OCI-LY3 (cell line): ENCODE data around the gene TBCE.
"Not testable (repeated sequence)": the region's sequence is repeated elsewhere in the genome, so short reads cannot be mapped to it uniquely, and the experiment has no call there.

Experiments used
- H2AFZ ChIP-seq: fragments of 200-600, 300-600 bp; shearing (Covaris generic); 2 replicates; pipeline ENCODE4 v1.6.0; 2014; ENCODE audit warnings: antibody characterized with exemption, low read depth, low read length
- H3K27ac ChIP-seq: fragments of 200-600, 300-600 bp; sonication (generic); 2 replicates; pipeline ENCODE4 v1.5.1; 2014; ENCODE audit warnings: mild to moderate bottlenecking, low read length, moderate library complexity, mixed read lengths
- H3K27me3 ChIP-seq: fragments of 200-600, 300-600 bp; sonication (generic); 2 replicates; pipeline ENCODE4 v1.6.1; 2014; ENCODE audit warnings: low read depth, low read length, mixed read lengths
- H3K36me3 ChIP-seq: fragments of 200-600, 300-600 bp; sonication (generic); replicated peaks from 2 replicates; pipeline ENCODE3; 2014; ENCODE audit warnings: low read depth, low read length, mixed read lengths
- H3K4me1 ChIP-seq: fragments of 300-600, 200-600 bp; sonication (generic); 2 replicates; pipeline ENCODE4 v1.6.1; 2014; ENCODE audit warnings: low read length, mixed read lengths
- H3K4me2 ChIP-seq: fragments of 200-600, 300-600 bp; sonication (generic); 2 replicates; pipeline ENCODE4 v1.6.1; 2014; ENCODE audit warnings: low read length, mixed read lengths
- H3K4me3 ChIP-seq: fragments of 300-600, 200-600 bp; sonication (generic); 2 replicates; pipeline ENCODE4 v1.5.1; 2014; ENCODE audit warnings: antibody characterized with exemption, mild to moderate bottlenecking, low read length, moderate library complexity
- H3K79me2 ChIP-seq: fragments of 300-600, 200-600 bp; shearing (Covaris generic); 2 replicates; pipeline ENCODE4 v1.6.1; 2014; ENCODE audit warnings: mild to moderate bottlenecking, low read length, mixed read lengths
- H3K9ac ChIP-seq: fragments of 300-600, 200-600 bp; shearing (Covaris generic); 2 replicates; pipeline ENCODE4 v1.6.0; 2014; ENCODE audit warnings: mild to moderate bottlenecking, low read length, moderate library complexity
- H3K9me3 ChIP-seq: fragments of 200-600, 300-600 bp; shearing (Covaris generic); 2 replicates; pipeline ENCODE4 v1.6.1; 2014; ENCODE audit warnings: low read length, mixed read lengths; ENCODE audit not compliant: insufficient read depth
- H4K20me1 ChIP-seq: fragments of 200-600, 300-600 bp; sonication (generic); 2 replicates; pipeline ENCODE4 v1.6.1; 2016; ENCODE audit warnings: low read length, mixed read lengths; ENCODE audit not compliant: insufficient read depth
- CTCF ChIP-seq: fragments of 200-600, 300-600 bp; sonication (generic); IDR thresholded peaks from 2 replicates; pipeline ENCODE4 v1.5.1; 2014; ENCODE audit warnings: antibody characterized with exemption, low read length, low read depth
- EZH2phosphoT487 ChIP-seq: fragments of 200-600 bp; shearing (Covaris generic); IDR thresholded peaks from 2 replicates; pipeline ENCODE4 v1.6.1; 2018; ENCODE audit warnings: antibody characterized with exemption, mixed run types, low read depth

Gene TBCE

GRCh38 chr1:235455823-235456222 is 88.6 kb downstream of the TBCE start:
- H3K36me3 ChIP-seq = peaks cover 17% of the 10 kb centered on the region
- H3K79me2 ChIP-seq = no peaks in the 10 kb centered on the region
- H3K4me1 ChIP-seq = no peaks in the 10 kb centered on the region
- no peaks in the 10 kb centered on the region for H3K27me3 ChIP-seq
- H3K4me2 ChIP-seq = no peak overlapping the region
- H3K9me3 ChIP-seq = no peaks in the 10 kb centered on the region
- H3K27ac ChIP-seq = no peak overlapping the region
- no peaks in the 10 kb centered on the region for H4K20me1 ChIP-seq
- no peak for TF ChIP-seq EZH2phosphoT487
- H3K9ac ChIP-seq = no peak overlapping the region
- no peak overlapping the region for H3K4me3 ChIP-seq
- H2AFZ ChIP-seq = no peak overlapping the region

DNA sequence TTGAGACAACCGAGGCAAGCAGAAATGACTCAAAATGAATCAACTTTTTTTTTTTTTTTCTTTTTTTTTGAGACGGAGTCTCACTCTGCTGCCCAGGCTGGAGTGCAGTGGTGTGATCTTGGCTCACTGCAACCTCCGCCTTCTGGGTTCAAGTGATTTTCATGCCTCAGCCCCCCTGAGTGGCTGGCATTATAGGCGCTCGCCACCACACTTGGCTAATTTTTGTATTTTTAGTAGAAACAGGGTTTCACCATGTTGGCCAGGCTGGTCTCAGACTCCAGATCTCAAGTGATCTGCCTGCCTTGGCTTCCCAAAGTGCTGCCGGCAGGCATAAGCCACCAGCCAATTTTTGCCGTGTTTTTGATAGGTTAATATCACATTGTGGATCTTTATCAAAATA is 90.6 kb downstream of the TBCE start:
- H3K9ac ChIP-seq, H3K4me1 ChIP-seq, H3K79me2 ChIP-seq, H3K4me2 ChIP-seq, H3K27me3 ChIP-seq, H2AFZ ChIP-seq, H4K20me1 ChIP-seq, H3K4me3 ChIP-seq, H3K27ac ChIP-seq, H3K9me3 ChIP-seq: not testable (repeated sequence)
- H3K36me3 ChIP-seq = peaks cover 11% of the 10 kb centered on the region

DNA sequence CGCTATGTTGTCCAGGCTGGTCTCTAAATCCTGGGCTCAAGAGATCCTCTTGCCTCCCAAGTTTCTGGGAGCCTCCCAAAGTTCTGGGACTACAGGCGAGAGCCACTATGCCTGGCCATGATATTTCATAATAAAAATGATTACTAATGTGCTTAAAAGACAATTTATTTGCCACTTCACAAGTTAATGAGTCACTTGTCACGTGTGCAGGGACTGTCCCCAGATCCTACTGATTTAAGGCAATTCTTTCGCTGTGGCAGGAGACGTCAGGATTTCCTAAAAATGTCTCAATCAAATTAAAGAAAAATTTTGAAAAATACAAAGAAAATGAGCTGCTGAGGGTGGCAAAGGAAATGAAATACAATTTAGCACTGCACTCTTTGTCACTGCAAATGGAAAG is 93.5 kb downstream of the TBCE start:
- H3K36me3 ChIP-seq = peaks cover 20% of the 10 kb centered on the region
- no peak overlapping the region for H2AFZ ChIP-seq
- no peaks in the 10 kb centered on the region for H3K4me1 ChIP-seq
- TF ChIP-seq EZH2phosphoT487 = no peak
- no peak for TF ChIP-seq CTCF
- no peaks in the 10 kb centered on the region for H4K20me1 ChIP-seq
- H3K4me2 ChIP-seq = no peak overlapping the region
- H3K27ac ChIP-seq = no peak overlapping the region
- H3K79me2 ChIP-seq = no peaks in the 10 kb centered on the region
- no peak overlapping the region for H3K4me3 ChIP-seq
- no peak overlapping the region for H3K9ac ChIP-seq
- H3K27me3 ChIP-seq = no peaks in the 10 kb centered on the region
- H3K9me3 ChIP-seq = no peaks in the 10 kb centered on the region

DNA sequence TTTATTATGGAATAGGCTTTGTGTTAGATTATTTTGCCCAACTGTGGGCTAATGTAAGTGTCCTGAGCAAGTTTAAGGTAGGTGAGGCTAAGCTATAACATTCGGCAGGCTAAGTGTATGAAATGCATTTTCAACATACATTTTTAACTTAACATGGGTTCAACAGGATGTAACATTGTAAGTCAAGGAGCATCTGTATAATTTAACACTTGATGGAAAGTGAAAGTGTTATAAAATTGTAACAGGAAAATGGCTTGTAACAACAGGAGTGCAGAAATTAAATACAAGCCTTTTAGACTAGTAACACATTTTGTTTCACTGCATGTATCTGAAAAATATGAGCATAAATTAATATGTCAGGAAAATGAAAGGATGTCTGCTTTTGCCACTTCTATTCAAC is 94.7 kb downstream of the TBCE start:
- Histone ChIP-seq H3K4me2 (no peak overlapping the region), H3K27me3 (no peaks in the 10 kb centered on the region), H2AFZ (no peak overlapping the region), H3K4me3 (no peak overlapping the region), H3K9me3 (no peaks in the 10 kb centered on the region), H3K27ac (no peak overlapping the region), H3K36me3 (peaks cover 20% of the 10 kb centered on the region), H3K9ac (no peak overlapping the region), H3K4me1 (no peaks in the 10 kb centered on the region), H3K79me2 (no peaks in the 10 kb centered on the region), H4K20me1 (no peaks in the 10 kb centered on the region)
- TF ChIP-seq CTCF = no peak
- TF ChIP-seq EZH2phosphoT487 = no peak

GRCh38 chr1:235462832-235463231 is 95.6 kb downstream of the TBCE start:
- not testable (repeated sequence) for H3K9ac ChIP-seq, H3K27me3 ChIP-seq, H3K4me2 ChIP-seq, H3K4me3 ChIP-seq, H2AFZ ChIP-seq, H3K79me2 ChIP-seq, H3K9me3 ChIP-seq, H3K27ac ChIP-seq, H3K4me1 ChIP-seq, H4K20me1 ChIP-seq
- peaks cover 20% of the 10 kb centered on the region for H3K36me3 ChIP-seq

DNA sequence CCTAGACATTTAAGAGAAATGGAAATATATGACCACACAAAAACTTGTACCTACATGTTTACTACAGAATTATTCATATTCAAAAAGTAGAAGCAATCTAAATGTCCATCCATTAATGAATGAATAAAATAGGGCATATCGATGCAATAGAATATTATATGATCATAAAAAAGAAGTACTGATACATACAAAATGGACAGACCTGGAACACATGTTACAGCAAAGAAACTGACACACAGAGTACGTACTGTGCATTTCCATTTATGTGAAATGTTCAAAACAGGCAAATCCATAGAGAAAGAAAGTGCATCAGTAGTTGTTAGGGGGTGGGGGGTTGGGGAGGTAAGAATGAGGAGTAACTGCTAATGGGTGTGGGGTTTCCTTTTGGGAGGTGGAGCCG is 97.8 kb downstream of the TBCE start:
- Histone ChIP-seq H3K4me1 (no peaks in the 10 kb centered on the region), H3K27me3 (no peaks in the 10 kb centered on the region), H3K9me3 (no peaks in the 10 kb centered on the region), H2AFZ (no peak overlapping the region), H3K79me2 (no peaks in the 10 kb centered on the region), H3K9ac (no peak overlapping the region), H3K4me2 (no peak overlapping the region), H3K4me3 (no peak overlapping the region), H4K20me1 (no peaks in the 10 kb centered on the region), H3K27ac (no peak overlapping the region), H3K36me3 (peaks cover 18% of the 10 kb centered on the region)
- no peak for TF ChIP-seq CTCF
- no peak for TF ChIP-seq EZH2phosphoT487
